Measurements from ENCODE around the gene NT5DC2. TPM values are rescaled to one million over a fixed set of nuclear protein-coding genes. Genes with fewer than 3 reads are reported as not detected.

NT5DC2 gene
- total RNA-seq, 1 experiment from 2014 or later = 46.5 TPM

DNA sequence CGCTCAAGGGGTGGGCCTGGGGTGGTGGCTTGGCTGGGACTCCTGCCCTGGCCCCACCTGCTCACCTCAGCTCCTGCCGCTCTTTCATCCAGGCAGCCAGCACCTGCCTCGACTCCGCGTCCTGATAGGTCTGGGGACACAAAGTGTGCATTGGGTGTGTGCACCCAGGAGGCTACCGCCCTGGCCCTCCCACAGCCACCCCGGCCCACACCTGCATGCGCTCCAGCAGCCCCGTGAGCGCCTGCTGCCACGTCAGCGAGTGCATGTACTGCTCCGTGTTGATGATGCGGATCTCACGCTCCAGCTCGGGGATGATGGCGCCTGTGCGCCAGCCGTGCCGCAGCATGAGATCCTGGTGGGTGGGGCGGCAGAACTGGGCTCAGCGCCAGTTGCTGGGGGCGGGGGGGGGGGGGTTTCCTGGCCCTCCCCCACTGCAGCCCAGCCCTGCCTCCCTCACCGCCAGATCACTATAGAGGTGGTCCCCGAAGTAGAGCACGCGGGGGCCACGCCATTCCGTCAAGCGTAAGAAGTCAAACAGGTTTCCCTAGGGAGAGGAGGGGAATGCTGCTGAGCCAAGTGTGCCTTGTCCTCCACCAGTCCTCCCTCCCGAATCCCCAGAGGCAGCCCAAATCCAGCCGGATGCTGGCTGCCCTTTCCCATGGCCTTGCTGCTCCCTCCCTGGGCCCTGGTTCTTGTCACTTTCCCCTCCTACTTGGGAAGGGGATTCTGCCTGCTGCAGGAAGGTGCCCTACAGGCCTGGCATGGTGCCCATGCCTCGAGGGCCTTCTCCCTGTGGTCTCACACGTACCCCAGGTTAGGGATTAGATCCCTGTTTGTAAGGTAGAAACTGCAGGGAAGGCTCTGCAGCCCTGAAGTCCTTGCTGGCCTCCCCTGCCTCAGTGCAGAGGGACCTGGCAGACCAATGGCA is 8.6 kb downstream of the NT5DC2 start:
- Histone ChIP-seq H3K4me1 (ENCODE audit: low read length) (no peaks in the 10 kb centered on the region), H3K9me2 (replicated peaks; ENCODE audit: insufficient read depth, low read length) (no peaks in the 10 kb centered on the region), H3K27me3 (ENCODE audit: low read length) (no peaks in the 10 kb centered on the region), H3K9me3 (ENCODE audit: low read length) (no peaks in the 10 kb centered on the region), H3K9ac (ENCODE audit: low read length) (no peak overlapping the region), H4K20me1 (ENCODE audit: insufficient read depth, low read depth, low read length) (no peaks in the 10 kb centered on the region), H2AFZ (ENCODE audit: low read length) (no peak overlapping the region), H3K36me3 (ENCODE audit: insufficient read depth, low read length) (no peaks in the 10 kb centered on the region), H3K27ac (ENCODE audit: low read length) (no peak overlapping the region), H3K79me2 (ENCODE audit: low read length) (no peaks in the 10 kb centered on the region), H3K4me3 (ENCODE audit: low read length) (no peak overlapping the region), H3K4me2 (ENCODE audit: low read depth, low read length, poor library complexity, severe bottlenecking) (no peak overlapping the region)
- no peak for DNase-seq

DNA sequence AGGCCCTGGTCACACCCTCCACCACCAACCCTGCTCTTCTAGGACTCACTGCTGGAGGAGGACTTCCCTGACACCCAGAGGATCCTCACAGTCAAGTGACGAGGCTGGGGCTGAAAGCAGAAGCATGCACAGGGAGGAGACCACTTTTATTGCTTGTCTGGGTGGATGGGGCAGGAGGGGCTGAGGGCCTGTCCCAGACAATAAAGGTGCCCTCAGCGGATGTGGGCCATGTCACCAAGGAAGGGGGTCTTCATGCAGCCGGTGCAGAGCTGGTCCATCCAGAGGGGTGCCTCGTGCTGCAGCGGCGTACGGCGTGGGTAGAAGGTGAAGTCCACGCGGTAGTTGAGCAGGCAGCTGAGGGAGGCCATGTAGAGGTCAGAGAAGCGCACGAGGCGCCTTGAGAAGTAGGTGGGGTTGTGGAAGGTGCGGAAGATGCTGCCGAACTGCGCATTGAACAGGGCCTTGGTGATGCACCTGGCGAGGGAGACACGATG is 9.4 kb downstream of the NT5DC2 start:
- H3K79me2 ChIP-seq (ENCODE audit: low read length) = no peaks in the 10 kb centered on the region
- H2AFZ ChIP-seq (ENCODE audit: low read length) = no peak overlapping the region
- H4K20me1 ChIP-seq (ENCODE audit: insufficient read depth, low read depth, low read length) = no peaks in the 10 kb centered on the region
- H3K9ac ChIP-seq (ENCODE audit: low read length) = no peak overlapping the region
- H3K9me3 ChIP-seq (ENCODE audit: low read length) = no peaks in the 10 kb centered on the region
- no peak for DNase-seq
- H3K4me2 ChIP-seq (ENCODE audit: low read depth, low read length, poor library complexity, severe bottlenecking) = no peak overlapping the region
- H3K27me3 ChIP-seq (ENCODE audit: low read length) = no peaks in the 10 kb centered on the region
- no peak overlapping the region for H3K4me3 ChIP-seq (ENCODE audit: low read length)
- no peaks in the 10 kb centered on the region for H3K9me2 ChIP-seq (replicated peaks; ENCODE audit: insufficient read depth, low read length)
- H3K27ac ChIP-seq (ENCODE audit: low read length) = no peak overlapping the region
- H3K36me3 ChIP-seq (ENCODE audit: insufficient read depth, low read length) = no peaks in the 10 kb centered on the region
- H3K4me1 ChIP-seq (ENCODE audit: low read length) = no peaks in the 10 kb centered on the region

DNA sequence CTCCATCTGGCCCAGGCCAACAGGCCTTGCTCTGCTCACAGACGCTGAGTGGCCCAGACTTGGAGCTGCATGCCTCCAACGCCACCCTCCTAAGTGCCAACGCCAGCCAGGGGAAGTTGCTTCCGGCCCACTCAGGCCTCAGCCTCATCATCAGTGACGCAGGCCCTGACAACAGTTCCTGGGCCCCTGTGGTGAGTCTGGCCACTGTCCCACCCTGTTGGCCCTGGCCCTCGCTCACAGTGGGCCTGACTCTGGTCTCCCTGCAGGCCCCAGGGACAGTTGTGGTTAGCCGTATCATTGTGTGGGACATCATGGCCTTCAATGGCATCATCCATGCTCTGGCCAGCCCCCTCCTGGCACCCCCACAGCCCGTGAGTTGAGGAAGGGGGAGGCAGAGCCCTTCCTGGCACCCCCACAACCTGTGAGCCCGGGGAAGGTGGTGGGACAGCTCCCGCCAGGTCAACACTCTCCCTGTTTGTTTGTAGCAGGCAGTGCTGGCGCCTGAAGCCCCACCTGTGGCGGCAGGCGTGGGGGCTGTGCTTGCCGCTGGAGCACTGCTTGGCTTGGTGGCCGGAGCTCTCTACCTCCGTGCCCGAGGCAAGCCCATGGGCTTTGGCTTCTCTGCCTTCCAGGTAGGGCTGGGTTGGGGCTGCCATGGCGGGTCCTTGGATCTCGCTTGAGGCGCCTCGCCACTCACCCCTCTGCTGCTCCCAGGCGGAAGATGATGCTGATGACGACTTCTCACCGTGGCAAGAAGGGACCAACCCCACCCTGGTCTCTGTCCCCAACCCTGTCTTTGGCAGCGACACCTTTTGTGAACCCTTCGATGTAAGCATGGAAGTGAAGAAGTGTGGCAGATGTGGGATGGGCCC is 10.0 kb downstream of the NT5DC2 start:
- Histone ChIP-seq H3K9ac (ENCODE audit: low read length) (no peak overlapping the region), H3K9me3 (ENCODE audit: low read length) (no peaks in the 10 kb centered on the region), H3K36me3 (ENCODE audit: insufficient read depth, low read length) (no peaks in the 10 kb centered on the region), H3K4me1 (ENCODE audit: low read length) (no peaks in the 10 kb centered on the region), H3K79me2 (ENCODE audit: low read length) (no peaks in the 10 kb centered on the region), H3K27ac (ENCODE audit: low read length) (no peak overlapping the region), H2AFZ (ENCODE audit: low read length) (no peak overlapping the region), H3K4me3 (ENCODE audit: low read length) (no peak overlapping the region), H3K9me2 (replicated peaks; ENCODE audit: insufficient read depth, low read length) (no peaks in the 10 kb centered on the region), H4K20me1 (ENCODE audit: insufficient read depth, low read depth, low read length) (no peaks in the 10 kb centered on the region), H3K4me2 (ENCODE audit: low read depth, low read length, poor library complexity, severe bottlenecking) (no peak overlapping the region), H3K27me3 (ENCODE audit: low read length) (no peaks in the 10 kb centered on the region)
- DNase-seq = no peak

DNA sequence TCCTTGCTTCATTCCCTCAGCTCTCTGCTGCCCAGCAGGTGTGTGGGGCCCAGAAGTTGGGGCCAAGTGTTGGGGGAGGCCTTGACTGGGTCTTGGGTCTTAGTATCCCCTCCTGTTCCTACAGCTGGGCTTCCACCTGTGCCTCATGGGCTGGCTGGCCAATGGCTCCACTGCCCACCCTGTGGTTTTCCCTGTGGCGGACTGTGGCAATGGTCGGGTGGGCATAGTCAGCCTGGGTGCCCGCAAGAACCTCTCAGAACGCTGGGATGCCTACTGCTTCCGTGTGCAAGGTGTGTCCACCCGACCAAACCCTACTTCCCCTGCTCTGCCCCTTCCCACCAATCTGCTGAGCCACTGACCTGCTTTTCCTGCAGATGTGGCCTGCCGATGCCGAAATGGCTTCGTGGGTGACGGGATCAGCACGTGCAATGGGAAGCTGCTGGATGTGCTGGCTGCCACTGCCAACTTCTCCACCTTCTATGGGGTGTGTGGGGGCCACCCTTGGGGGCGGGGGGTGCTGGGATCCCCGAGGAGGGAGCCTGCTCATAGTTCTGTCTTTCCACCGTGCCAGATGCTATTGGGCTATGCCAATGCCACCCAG is 10.9 kb downstream of the NT5DC2 start:
- no peaks in the 10 kb centered on the region for H3K36me3 ChIP-seq (ENCODE audit: insufficient read depth, low read length)
- H3K4me2 ChIP-seq (ENCODE audit: low read depth, low read length, poor library complexity, severe bottlenecking) = no peak overlapping the region
- DNase-seq = no peak
- H3K27me3 ChIP-seq (ENCODE audit: low read length) = no peaks in the 10 kb centered on the region
- no peak overlapping the region for H3K27ac ChIP-seq (ENCODE audit: low read length)
- H4K20me1 ChIP-seq (ENCODE audit: insufficient read depth, low read depth, low read length) = no peaks in the 10 kb centered on the region
- H3K9me3 ChIP-seq (ENCODE audit: low read length) = no peaks in the 10 kb centered on the region
- no peaks in the 10 kb centered on the region for H3K4me1 ChIP-seq (ENCODE audit: low read length)
- H3K9me2 ChIP-seq (replicated peaks; ENCODE audit: insufficient read depth, low read length) = no peaks in the 10 kb centered on the region
- H3K4me3 ChIP-seq (ENCODE audit: low read length) = no peak overlapping the region
- no peaks in the 10 kb centered on the region for H3K79me2 ChIP-seq (ENCODE audit: low read length)
- H2AFZ ChIP-seq (ENCODE audit: low read length) = no peak overlapping the region
- H3K9ac ChIP-seq (ENCODE audit: low read length) = no peak overlapping the region

DNA sequence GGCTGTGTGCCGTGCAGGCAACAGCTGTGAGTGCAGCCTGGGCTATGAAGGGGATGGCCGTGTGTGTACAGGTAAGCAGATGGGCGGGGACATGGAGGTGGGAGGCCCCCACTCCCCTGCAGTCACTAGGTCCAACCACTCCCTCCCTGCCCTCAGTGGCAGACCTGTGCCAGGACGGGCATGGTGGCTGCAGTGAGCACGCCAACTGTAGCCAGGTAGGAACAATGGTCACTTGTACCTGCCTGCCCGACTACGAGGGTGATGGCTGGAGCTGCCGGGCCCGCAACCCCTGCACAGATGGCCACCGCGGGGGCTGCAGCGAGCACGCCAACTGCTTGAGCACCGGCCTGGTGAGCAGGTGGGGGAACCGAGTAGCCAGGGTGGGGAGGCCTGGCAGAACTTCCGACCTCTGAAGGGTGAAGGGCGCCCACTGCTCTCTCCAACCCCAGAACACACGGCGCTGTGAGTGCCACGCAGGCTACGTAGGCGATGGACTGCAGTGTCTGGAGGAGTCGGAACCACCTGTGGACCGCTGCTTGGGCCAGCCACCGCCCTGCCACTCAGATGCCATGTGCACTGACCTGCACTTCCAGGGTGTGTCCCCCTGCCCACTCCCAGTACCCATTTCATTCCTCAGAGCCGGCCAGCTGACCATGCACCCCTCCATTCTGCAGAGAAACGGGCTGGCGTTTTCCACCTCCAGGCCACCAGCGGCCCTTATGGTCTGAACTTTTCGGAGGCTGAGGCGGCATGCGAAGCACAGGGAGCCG is 11.6 kb downstream of the NT5DC2 start:
- no peak overlapping the region for H3K27ac ChIP-seq (ENCODE audit: low read length)
- no peaks in the 10 kb centered on the region for H3K27me3 ChIP-seq (ENCODE audit: low read length)
- H3K9me3 ChIP-seq (ENCODE audit: low read length) = no peaks in the 10 kb centered on the region
- no peak overlapping the region for H2AFZ ChIP-seq (ENCODE audit: low read length)
- H3K4me2 ChIP-seq (ENCODE audit: low read depth, low read length, poor library complexity, severe bottlenecking) = no peak overlapping the region
- no peaks in the 10 kb centered on the region for H4K20me1 ChIP-seq (ENCODE audit: insufficient read depth, low read depth, low read length)
- H3K4me3 ChIP-seq (ENCODE audit: low read length) = no peak overlapping the region
- H3K79me2 ChIP-seq (ENCODE audit: low read length) = no peaks in the 10 kb centered on the region
- H3K36me3 ChIP-seq (ENCODE audit: insufficient read depth, low read length) = no peaks in the 10 kb centered on the region
- H3K4me1 ChIP-seq (ENCODE audit: low read length) = no peaks in the 10 kb centered on the region
- no peak for DNase-seq
- H3K9me2 ChIP-seq (replicated peaks; ENCODE audit: insufficient read depth, low read length) = no peaks in the 10 kb centered on the region
- no peak overlapping the region for H3K9ac ChIP-seq (ENCODE audit: low read length)

DNA sequence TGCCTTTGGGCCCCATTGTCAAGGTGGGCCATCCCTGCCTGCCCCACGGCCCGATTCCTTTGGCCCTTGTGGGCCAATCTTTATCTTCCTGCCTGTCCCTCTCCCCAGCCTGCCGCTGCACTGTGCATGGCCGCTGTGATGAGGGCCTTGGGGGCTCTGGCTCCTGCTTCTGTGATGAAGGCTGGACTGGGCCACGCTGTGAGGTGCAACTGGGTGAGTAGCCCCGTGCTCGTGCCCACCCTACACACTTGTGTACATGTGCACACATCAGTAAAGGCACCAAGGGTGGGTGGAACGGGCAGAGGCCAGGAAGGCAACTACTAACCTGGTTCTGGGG is 12.2 kb downstream of the NT5DC2 start:
- Histone ChIP-seq H3K4me1 (ENCODE audit: low read length) (no peaks in the 10 kb centered on the region), H3K9me3 (ENCODE audit: low read length) (no peaks in the 10 kb centered on the region), H3K9ac (ENCODE audit: low read length) (no peak overlapping the region), H4K20me1 (ENCODE audit: insufficient read depth, low read depth, low read length) (no peaks in the 10 kb centered on the region), H3K79me2 (ENCODE audit: low read length) (no peaks in the 10 kb centered on the region), H3K36me3 (ENCODE audit: insufficient read depth, low read length) (no peaks in the 10 kb centered on the region), H3K4me2 (ENCODE audit: low read depth, low read length, poor library complexity, severe bottlenecking) (no peak overlapping the region), H3K27ac (ENCODE audit: low read length) (no peak overlapping the region), H3K9me2 (replicated peaks; ENCODE audit: insufficient read depth, low read length) (no peaks in the 10 kb centered on the region), H3K4me3 (ENCODE audit: low read length) (no peak overlapping the region), H2AFZ (ENCODE audit: low read length) (no peak overlapping the region), H3K27me3 (ENCODE audit: low read length) (no peaks in the 10 kb centered on the region)
- DNase-seq = no peak

DNA sequence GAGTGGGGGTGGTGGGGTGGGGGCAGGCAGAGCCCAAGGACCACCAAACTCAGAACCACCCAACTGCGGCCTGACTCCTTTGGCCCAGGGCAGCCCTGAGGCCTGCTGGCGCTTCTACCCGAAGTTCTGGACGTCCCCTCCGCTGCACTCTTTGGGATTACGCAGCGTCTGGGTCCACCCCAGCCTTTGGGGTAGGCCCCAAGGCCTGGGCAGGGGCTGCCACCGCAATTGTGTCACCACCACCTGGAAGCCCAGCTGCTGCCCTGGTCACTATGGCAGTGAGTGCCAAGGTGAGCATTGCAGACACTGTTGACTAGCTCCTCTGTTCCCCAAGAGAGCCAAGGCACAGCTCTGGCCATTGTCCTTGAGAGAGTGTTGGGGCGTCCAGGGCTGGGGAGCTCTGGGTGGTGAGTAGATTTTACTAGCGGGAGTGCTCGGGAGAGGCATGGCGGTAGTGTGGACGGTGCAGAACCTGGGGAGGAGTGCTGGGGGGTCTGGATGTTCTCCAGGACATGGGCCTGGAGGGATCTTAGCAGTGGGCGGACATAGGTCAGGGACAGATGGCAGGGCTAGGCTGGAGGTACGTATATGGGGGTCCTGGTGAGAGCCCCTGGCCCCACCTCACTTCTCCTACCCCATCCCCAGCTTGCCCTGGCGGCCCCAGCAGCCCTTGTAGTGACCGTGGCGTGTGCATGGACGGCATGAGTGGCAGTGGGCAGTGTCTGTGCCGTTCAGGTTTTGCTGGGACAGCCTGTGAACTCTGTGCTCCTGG is 12.8 kb downstream of the NT5DC2 start:
- no peak overlapping the region for H2AFZ ChIP-seq (ENCODE audit: low read length)
- H3K27me3 ChIP-seq (ENCODE audit: low read length) = no peaks in the 10 kb centered on the region
- no peaks in the 10 kb centered on the region for H3K36me3 ChIP-seq (ENCODE audit: insufficient read depth, low read length)
- no peak overlapping the region for H3K4me3 ChIP-seq (ENCODE audit: low read length)
- no peak for DNase-seq
- H3K4me2 ChIP-seq (ENCODE audit: low read depth, low read length, poor library complexity, severe bottlenecking) = no peak overlapping the region
- no peaks in the 10 kb centered on the region for H3K4me1 ChIP-seq (ENCODE audit: low read length)
- no peaks in the 10 kb centered on the region for H3K9me3 ChIP-seq (ENCODE audit: low read length)
- no peak overlapping the region for H3K27ac ChIP-seq (ENCODE audit: low read length)
- no peaks in the 10 kb centered on the region for H3K9me2 ChIP-seq (replicated peaks; ENCODE audit: insufficient read depth, low read length)
- H3K9ac ChIP-seq (ENCODE audit: low read length) = no peak overlapping the region
- H3K79me2 ChIP-seq (ENCODE audit: low read length) = no peaks in the 10 kb centered on the region
- no peaks in the 10 kb centered on the region for H4K20me1 ChIP-seq (ENCODE audit: insufficient read depth, low read depth, low read length)

All from Karpas-422 (cell line).